Right atrium auricular region (tissue), 2 donors: Measurements from ENCODE around the gene IFNE. TPM values are rescaled to one million over a fixed set of nuclear protein-coding genes. Genes with fewer than 3 reads are reported as not detected.

ENCODE experiments used
- DNase-seq: peaks from one replicate; pipeline ENCODE4 v3.0.0-alpha.2; 2019; ENCODE audit warnings: low spot score
- H3K27ac ChIP-seq, 2 donors: fragments of 200-600 bp; sonication (generic); 1 replicate in 1 of 2; 2 replicates in 1 of 2; pipeline ENCODE4 v1.5.1; 2016 to 2019
- H3K27me3 ChIP-seq, 2 donors: fragments of 200-600 bp; sonication (generic); one replicate each; pipeline versions ENCODE4 v1.5.1 to v1.6.0; 2017 to 2019
- H3K36me3 ChIP-seq: fragments of 200-600 bp; sonication (generic); one replicate; pipeline ENCODE4 v1.5.1; 2016
- H3K4me1 ChIP-seq, 2 donors: fragments of 200-600 bp; sonication (generic); one replicate each; pipeline versions ENCODE4 v1.5.1 to v1.6.0; 2017 to 2019
- H3K4me3 ChIP-seq, 2 donors: fragments of 200-600 bp; sonication (generic); 1 replicate in 1 of 2; 2 replicates in 1 of 2; pipeline ENCODE4 v1.5.1; 2017 to 2019; ENCODE audit warnings: mild to moderate bottlenecking in 1 of 2, moderate library complexity in 1 of 2
- H3K9me3 ChIP-seq, 2 donors: fragments of 200-600 bp; sonication (generic); one replicate each; pipeline ENCODE4 v1.5.1; 2019
- total RNA-seq, 2 donors: library from RNA; depleted of rRNA; stranded (reverse); fragments of >200 nt; gene quantifications; one replicate each; pipeline ENCODE4 v1.1.0, GENCODE V29; 2016
- TF ChIP-seq, protein P1 (sequence below), 2 donors: fragments of 200-600 bp; sonication (generic); IDR thresholded peaks; one replicate each; pipeline ENCODE4 v1.5.1; 2019; ENCODE audit warnings: antibody characterized with exemption in 2 of 2

Gene IFNE
- total RNA-seq, 2 donors from 2014 or later: not detected

DNA sequence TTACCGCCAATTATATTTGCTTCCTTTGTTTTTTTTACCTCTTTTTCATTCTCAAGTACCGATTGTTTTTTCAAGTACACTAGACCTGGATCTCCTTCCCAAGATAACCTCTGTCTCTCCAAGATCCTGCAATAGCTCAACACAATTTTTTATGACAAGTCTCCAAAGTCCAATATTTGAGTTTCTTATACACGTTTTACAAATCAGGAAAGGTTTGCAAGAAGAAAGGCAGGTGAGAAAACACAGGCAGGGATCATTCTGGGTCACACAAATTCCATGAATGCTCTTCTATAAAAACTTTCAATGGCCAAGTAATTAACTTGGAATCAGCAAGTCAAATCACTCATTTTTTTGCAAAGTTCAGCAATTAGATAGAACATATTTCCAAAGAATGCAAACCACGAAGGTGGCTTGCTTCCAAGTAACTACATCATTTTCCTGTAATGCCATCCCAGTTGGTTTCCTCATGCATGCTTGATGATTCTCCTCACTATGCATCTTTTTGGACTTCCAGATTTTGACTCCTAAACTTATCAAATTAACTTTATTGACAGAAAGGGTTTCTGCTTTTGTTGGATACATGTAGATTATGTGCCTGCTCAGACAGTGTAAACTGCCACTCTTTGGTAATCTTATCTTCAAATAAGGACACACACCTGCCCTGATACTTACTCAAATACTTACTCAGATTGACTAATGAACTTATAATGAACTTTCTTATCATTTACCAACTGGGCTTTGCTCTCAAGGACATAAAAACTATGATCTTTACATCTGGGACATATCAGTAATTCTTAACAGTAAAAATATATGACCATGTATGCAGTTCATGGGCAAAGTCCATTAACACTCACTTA is 24.7 kb upstream of the IFNE start:
- TF ChIP-seq, protein P1, sequence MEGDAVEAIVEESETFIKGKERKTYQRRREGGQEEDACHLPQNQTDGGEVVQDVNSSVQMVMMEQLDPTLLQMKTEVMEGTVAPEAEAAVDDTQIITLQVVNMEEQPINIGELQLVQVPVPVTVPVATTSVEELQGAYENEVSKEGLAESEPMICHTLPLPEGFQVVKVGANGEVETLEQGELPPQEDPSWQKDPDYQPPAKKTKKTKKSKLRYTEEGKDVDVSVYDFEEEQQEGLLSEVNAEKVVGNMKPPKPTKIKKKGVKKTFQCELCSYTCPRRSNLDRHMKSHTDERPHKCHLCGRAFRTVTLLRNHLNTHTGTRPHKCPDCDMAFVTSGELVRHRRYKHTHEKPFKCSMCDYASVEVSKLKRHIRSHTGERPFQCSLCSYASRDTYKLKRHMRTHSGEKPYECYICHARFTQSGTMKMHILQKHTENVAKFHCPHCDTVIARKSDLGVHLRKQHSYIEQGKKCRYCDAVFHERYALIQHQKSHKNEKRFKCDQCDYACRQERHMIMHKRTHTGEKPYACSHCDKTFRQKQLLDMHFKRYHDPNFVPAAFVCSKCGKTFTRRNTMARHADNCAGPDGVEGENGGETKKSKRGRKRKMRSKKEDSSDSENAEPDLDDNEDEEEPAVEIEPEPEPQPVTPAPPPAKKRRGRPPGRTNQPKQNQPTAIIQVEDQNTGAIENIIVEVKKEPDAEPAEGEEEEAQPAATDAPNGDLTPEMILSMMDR (IDR thresholded peaks at IDR 0.05): no peak
- DNase-seq: no peak
- H3K4me1 ChIP-seq: no peaks in the 10 kb centered on the region
- no peaks in the 10 kb centered on the region for H3K9me3 ChIP-seq
- no peak overlapping the region for H3K27ac ChIP-seq
- no peak overlapping the region for H3K4me3 ChIP-seq
- no peaks in the 10 kb centered on the region for H3K27me3 ChIP-seq
- no peaks in the 10 kb centered on the region for H3K36me3 ChIP-seq

DNA sequence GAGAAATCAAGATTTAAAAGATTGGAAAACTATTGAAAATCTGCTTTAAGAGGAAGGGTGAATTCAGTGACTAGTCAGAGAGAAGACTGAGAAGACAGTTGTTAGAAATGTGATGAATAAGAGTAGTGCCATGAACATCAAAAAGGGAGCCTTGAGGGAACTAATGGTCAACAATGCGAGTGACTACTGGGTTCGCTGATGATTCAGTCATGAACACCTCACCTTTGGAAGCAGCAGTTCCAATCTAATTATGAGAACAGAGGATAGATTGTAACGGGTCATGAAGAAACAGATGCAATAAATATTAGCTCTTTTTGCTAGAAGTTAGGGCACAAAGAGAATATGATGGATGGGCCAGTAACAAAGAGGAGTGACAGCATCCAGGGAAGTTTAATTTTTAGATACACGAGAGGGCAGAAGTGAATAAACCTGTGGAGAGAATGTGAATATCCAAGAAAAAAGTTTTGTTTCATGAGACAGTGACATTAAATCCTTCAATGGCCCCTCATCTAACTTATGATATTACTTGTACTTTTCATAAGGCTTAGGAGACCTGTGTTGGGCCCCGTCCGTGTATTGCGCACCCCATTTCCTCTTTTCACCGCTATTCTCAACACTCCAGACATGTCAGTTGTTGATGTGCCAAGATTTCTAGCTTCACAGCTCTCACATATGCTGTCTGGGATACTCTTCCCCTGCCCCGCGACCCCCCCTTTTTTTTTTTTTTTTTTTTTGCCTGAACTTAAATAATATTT is 23.5 kb upstream of the IFNE start:
- no peak overlapping the region for H3K27ac ChIP-seq
- no peaks in the 10 kb centered on the region for H3K27me3 ChIP-seq
- TF ChIP-seq, protein P1 (IDR thresholded peaks at IDR 0.05): no peak
- H3K4me1 ChIP-seq: no peaks in the 10 kb centered on the region
- DNase-seq: no peak
- H3K4me3 ChIP-seq: no peak overlapping the region
- H3K36me3 ChIP-seq: no peaks in the 10 kb centered on the region
- H3K9me3 ChIP-seq: no peaks in the 10 kb centered on the region

DNA sequence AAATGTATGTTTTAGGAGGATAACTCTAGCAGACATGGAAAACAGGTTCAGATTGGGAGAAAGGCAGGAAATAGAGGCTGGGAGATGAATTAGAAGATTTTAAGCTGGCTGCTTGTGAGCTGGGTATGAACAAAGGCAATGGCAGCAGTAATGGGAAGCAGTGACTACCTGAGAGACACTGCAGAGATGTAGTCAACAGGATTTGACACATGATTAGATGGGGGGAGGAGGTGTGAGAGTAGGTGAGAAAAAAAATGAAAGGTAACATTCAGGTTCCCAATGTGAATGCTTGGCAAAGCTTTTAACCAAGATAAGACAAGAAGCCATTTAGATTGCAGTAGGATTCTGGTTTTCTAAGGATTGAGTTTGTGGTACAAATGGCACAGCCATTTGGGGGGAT is 22.8 kb upstream of the IFNE start:
- DNase-seq: no peak
- TF ChIP-seq, protein P1 (IDR thresholded peaks at IDR 0.05): no peak
- Histone ChIP-seq H3K9me3 (no peaks in the 10 kb centered on the region), H3K4me3 (no peak overlapping the region), H3K27ac (no peak overlapping the region), H3K27me3 (no peaks in the 10 kb centered on the region), H3K36me3 (no peaks in the 10 kb centered on the region), H3K4me1 (no peaks in the 10 kb centered on the region)

- H3K9me3 ChIP-seq: no peaks in the 10 kb centered on the region
- H3K4me1 ChIP-seq: no peaks in the 10 kb centered on the region
- no peaks in the 10 kb centered on the region for H3K36me3 ChIP-seq
- H3K4me3 ChIP-seq: no peak overlapping the region
- DNase-seq: no peak
- no peaks in the 10 kb centered on the region for H3K27me3 ChIP-seq
- TF ChIP-seq, protein P1 (IDR thresholded peaks at IDR 0.05): no peak
- H3K27ac ChIP-seq: no peak overlapping the region
Observed at GRCh38 chr9:21504113-21504512, 22.0 kb upstream of the IFNE start.

DNA sequence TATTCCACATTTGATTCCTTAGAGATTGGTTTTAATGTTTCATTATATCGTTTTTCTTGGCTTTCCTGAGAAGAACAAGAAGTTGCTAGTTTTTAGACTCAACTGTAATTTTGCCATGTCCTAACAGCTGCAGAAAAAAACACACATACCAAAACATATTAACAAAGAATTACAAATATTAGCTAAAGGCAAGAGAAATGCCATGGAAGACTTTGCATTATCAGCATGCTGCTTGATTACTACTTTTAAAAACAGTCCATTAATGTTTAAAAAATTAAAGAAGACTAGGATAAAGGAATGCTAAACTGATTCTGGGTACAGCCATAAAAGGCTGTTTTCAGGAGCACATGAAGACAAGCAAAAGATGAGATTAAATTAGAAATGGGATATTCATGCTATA is 20.5 kb upstream of the IFNE start:
- Histone ChIP-seq H3K4me3 (no peak overlapping the region), H3K4me1 (no peaks in the 10 kb centered on the region), H3K9me3 (no peaks in the 10 kb centered on the region), H3K27me3 (no peaks in the 10 kb centered on the region), H3K27ac (no peak overlapping the region), H3K36me3 (no peaks in the 10 kb centered on the region)
- no peak for DNase-seq
- TF ChIP-seq, protein P1 (IDR thresholded peaks at IDR 0.05): no peak
